ENCODE results near the gene TYROBP. TPM values are rescaled to one million over a fixed set of nuclear protein-coding genes. Genes with fewer than 3 reads are reported as not detected.

TYROBP gene
- total and polyA plus RNA-seq, 2 donors = 52.6 to 162 TPM

DNA sequence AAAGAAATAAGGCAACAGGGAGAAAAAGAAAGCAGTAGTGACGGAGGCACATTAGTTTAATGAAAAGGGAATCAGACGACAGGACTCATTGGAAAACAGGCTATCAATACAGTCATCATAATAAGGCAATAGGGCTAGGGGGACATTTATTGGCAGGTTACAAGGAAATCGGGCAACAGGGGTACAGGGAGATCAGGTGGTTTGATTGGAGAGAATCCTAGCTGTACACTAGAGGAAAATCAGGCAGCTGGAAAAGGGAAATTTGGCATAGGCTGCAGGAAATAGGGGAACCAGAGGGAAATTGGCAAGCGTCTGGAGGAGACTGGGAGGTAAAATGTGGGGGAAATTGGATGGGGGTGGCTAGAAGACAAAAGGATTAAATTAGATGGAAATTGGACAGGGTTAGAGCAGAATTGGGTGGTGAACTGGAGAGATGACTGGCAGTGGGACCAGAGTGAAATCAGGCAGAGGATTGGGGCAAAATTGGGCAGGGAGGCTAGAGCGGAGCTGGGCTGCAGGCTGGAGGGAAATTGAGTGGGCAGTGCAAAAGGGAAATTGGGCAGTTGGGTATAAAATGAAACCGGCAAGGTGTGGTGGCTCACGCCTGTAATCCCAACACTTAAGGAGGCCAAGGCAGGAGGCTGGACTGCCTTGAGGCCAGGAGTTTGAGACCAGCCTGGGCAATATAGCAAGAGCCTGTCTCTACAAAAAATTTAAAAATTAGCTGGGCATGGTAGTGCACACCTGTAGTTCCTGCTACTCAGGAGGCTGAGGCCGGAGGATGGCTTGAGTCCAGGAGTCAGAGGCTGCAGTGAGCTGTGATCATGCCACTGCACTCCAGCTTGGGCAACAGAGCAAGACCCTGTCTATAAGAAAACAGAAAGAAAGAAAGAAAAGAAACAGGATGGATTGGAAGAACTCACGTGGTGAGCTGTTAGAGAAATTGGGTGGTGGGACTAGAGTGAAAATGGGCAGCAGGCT, 35.5 kb upstream of the TYROBP start:
- H3K27ac ChIP-seq (ENCODE audit: low read depth in 1 of 2, low read length in 1 of 2) = no peak overlapping the region

DNA sequence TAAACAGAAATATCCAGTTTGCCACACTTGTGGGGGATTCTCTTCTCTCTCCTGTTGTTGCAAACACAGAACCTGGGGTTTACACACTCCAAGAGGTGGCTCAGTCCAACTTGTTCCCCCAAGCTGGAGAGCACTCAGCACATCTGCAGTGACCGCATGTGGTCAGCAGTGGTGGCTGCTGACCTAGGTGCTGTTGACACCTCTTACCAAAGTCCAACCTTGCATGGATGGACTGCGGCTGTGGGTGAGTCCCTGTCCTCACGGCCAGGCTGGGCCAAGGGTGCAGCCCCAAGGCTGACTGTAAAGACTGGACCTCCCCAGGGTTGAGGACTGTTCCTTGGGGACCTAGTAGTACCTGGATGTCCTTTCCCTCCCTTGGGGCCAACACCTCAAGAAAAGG, 34.1 kb upstream of the TYROBP start:
- Histone ChIP-seq H3K36me3 (ENCODE audit: control insufficient read depth in 2 of 2, insufficient read depth in 2 of 2, low read length in 1 of 2) (peaks cover 0 to 17% of the 10 kb centered on the region in 2 donors), H3K4me3 (ENCODE audit: low read length in 2 of 2) (no peak overlapping the region), H3K27me3 (ENCODE audit: control insufficient read depth in 2 of 2, insufficient read depth in 1 of 2, low read length in 1 of 2) (peaks cover 0 to 6% of the 10 kb centered on the region in 2 donors), H3K4me1 (ENCODE audit: control insufficient read depth in 2 of 2, insufficient read depth in 2 of 2, low read length in 2 of 2) (peaks cover 2 to 5% of the 10 kb centered on the region in 2 donors), H3K27ac (ENCODE audit: low read depth in 1 of 2, low read length in 1 of 2) (no peak overlapping the region), H3K9me3 (ENCODE audit: control insufficient read depth in 2 of 2, insufficient read depth in 1 of 2, low read length in 1 of 2) (peaks cover 0 to 2% of the 10 kb centered on the region in 2 donors)
- 97% methylated on average over 3 of the region's 3 CpGs for WGBS
- no peak for DNase-seq (ENCODE audit: low read depth in 6 of 9, low spot score in 9 of 9)

More for the DNA sequence above, 35.5 kb upstream of the TYROBP start:
- no peak for DNase-seq (ENCODE audit: low read depth in 6 of 9, low spot score in 9 of 9)
- Histone ChIP-seq H3K27me3 (ENCODE audit: control insufficient read depth in 2 of 2, insufficient read depth in 1 of 2, low read length in 1 of 2) (no peaks in the 10 kb centered on the region), H3K9me3 (ENCODE audit: control insufficient read depth in 2 of 2, insufficient read depth in 1 of 2, low read length in 1 of 2) (peaks cover 0 to 2% of the 10 kb centered on the region in 2 donors), H3K36me3 (ENCODE audit: control insufficient read depth in 2 of 2, insufficient read depth in 2 of 2, low read length in 1 of 2) (peaks cover 0 to 17% of the 10 kb centered on the region in 2 donors), H3K4me1 (ENCODE audit: control insufficient read depth in 2 of 2, insufficient read depth in 2 of 2, low read length in 2 of 2) (no peaks in the 10 kb centered on the region), H3K4me3 (ENCODE audit: low read length in 2 of 2) (no peak overlapping the region)
- 93% methylated on average over 9 of the region's 9 CpGs for WGBS

DNA sequence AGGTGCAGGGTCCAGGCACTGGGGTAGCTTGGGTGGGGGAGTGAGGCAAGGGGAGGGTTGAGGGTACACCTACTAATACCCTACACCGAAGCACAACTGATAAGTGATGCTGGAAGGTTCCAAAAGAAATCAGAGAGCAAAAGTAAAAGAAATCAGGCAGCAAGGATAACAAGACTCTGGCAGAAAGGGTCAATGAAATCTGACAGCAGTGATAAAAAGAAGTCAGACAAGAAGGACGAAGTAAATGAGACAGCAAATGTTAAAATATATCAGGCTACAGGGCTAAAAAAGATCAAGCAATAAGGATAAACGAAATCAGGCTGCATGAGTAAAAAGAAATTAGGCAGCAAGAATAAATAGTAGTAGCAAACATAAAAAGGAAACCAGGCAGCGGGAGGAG, 32.7 kb upstream of the TYROBP start:
- Histone ChIP-seq H3K4me1 (ENCODE audit: control insufficient read depth in 2 of 2, insufficient read depth in 2 of 2, low read length in 2 of 2) (peaks cover 10 to 16% of the 10 kb centered on the region in 2 donors), H3K27me3 (ENCODE audit: control insufficient read depth in 2 of 2, insufficient read depth in 1 of 2, low read length in 1 of 2) (peaks cover 0 to 17% of the 10 kb centered on the region in 2 donors), H3K9me3 (ENCODE audit: control insufficient read depth in 2 of 2, insufficient read depth in 1 of 2, low read length in 1 of 2) (peaks cover 0 to 2% of the 10 kb centered on the region in 2 donors), H3K27ac (ENCODE audit: low read depth in 1 of 2, low read length in 1 of 2) (no peak overlapping the region), H3K4me3 (ENCODE audit: low read length in 2 of 2) (no peak overlapping the region), H3K36me3 (ENCODE audit: control insufficient read depth in 2 of 2, insufficient read depth in 2 of 2, low read length in 1 of 2) (peaks cover 0 to 17% of the 10 kb centered on the region in 2 donors)
- 91% methylated on average over 4 of the region's 4 CpGs for WGBS
- no peak for DNase-seq (ENCODE audit: low read depth in 6 of 9, low spot score in 9 of 9)

DNA sequence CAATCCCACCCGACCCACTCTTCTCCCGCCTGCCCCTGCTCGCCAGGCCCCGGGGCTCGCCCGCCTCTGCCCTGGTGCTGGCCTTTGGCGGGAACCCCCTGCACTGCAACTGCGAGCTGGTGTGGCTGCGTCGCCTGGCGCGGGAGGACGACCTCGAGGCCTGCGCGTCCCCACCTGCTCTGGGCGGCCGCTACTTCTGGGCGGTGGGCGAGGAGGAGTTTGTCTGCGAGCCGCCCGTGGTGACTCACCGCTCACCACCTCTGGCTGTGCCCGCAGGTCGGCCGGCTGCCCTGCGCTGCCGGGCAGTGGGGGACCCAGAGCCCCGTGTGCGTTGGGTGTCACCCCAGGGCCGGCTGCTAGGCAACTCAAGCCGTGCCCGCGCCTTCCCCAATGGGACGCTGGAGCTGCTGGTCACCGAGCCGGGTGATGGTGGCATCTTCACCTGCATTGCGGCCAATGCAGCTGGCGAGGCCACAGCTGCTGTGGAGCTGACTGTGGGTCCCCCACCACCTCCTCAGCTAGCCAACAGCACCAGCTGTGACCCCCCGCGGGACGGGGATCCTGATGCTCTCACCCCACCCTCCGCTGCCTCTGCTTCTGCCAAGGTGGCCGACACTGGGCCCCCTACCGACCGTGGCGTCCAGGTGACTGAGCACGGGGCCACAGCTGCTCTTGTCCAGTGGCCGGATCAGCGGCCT, 32.1 kb upstream of the TYROBP start:
- no peak for DNase-seq (ENCODE audit: low read depth in 6 of 9, low spot score in 9 of 9)
- Histone ChIP-seq H3K4me1 (ENCODE audit: control insufficient read depth in 2 of 2, insufficient read depth in 2 of 2, low read length in 2 of 2) (peaks cover 13 to 20% of the 10 kb centered on the region in 2 donors), H3K36me3 (ENCODE audit: control insufficient read depth in 2 of 2, insufficient read depth in 2 of 2, low read length in 1 of 2) (peaks cover 0 to 17% of the 10 kb centered on the region in 2 donors), H3K4me3 (ENCODE audit: low read length in 2 of 2) (no peak overlapping the region), H3K9me3 (ENCODE audit: control insufficient read depth in 2 of 2, insufficient read depth in 1 of 2, low read length in 1 of 2) (peaks cover 0 to 2% of the 10 kb centered on the region in 2 donors), H3K27me3 (ENCODE audit: control insufficient read depth in 2 of 2, insufficient read depth in 1 of 2, low read length in 1 of 2) (peaks cover 0 to 23% of the 10 kb centered on the region in 2 donors), H3K27ac (ENCODE audit: low read depth in 1 of 2, low read length in 1 of 2) (no peak overlapping the region)
- 98% methylated on average over 51 of the region's 51 CpGs for WGBS

DNA sequence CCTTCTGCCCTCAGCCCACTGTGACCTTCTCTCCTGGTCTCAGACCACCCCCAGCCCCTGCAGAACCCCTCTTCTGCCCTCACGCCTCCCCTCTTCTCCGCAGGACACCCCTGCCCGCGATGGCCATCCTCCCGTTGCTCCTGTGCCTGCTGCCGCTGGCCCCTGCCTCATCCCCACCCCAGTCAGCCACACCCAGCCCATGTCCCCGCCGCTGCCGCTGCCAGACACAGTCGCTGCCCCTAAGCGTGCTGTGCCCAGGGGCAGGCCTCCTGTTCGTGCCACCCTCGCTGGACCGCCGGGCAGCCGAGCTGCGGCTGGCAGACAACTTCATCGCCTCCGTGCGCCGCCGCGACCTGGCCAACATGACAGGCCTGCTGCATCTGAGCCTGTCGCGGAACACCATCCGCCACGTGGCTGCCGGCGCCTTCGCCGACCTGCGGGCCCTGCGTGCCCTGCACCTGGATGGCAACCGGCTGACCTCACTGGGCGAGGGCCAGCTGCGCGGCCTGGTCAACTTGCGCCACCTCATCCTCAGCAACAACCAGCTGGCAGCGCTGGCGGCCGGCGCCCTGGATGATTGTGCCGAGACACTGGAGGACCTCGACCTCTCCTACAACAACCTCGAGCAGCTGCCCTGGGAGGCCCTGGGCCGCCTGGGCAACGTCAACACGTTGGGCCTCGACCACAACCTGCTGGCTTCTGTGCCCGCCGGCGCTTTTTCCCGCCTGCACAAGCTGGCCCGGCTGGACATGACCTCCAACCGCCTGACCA, 31.4 kb upstream of the TYROBP start:
- Histone ChIP-seq H3K4me3 (ENCODE audit: low read length in 2 of 2) (no peak overlapping the region), H3K27me3 (ENCODE audit: control insufficient read depth in 2 of 2, insufficient read depth in 1 of 2, low read length in 1 of 2) (peaks cover 0 to 30% of the 10 kb centered on the region in 2 donors), H3K9me3 (ENCODE audit: control insufficient read depth in 2 of 2, insufficient read depth in 1 of 2, low read length in 1 of 2) (peaks cover 0 to 2% of the 10 kb centered on the region in 2 donors), H3K36me3 (ENCODE audit: control insufficient read depth in 2 of 2, insufficient read depth in 2 of 2, low read length in 1 of 2) (peaks cover 0 to 14% of the 10 kb centered on the region in 2 donors), H3K4me1 (ENCODE audit: control insufficient read depth in 2 of 2, insufficient read depth in 2 of 2, low read length in 2 of 2) (peaks cover 13 to 20% of the 10 kb centered on the region in 2 donors), H3K27ac (ENCODE audit: low read depth in 1 of 2, low read length in 1 of 2) (no peak overlapping the region)
- 97% methylated on average over 55 of the region's 55 CpGs for WGBS
- DNase-seq (ENCODE audit: low read depth in 6 of 9, low spot score in 9 of 9) = no peak

DNA sequence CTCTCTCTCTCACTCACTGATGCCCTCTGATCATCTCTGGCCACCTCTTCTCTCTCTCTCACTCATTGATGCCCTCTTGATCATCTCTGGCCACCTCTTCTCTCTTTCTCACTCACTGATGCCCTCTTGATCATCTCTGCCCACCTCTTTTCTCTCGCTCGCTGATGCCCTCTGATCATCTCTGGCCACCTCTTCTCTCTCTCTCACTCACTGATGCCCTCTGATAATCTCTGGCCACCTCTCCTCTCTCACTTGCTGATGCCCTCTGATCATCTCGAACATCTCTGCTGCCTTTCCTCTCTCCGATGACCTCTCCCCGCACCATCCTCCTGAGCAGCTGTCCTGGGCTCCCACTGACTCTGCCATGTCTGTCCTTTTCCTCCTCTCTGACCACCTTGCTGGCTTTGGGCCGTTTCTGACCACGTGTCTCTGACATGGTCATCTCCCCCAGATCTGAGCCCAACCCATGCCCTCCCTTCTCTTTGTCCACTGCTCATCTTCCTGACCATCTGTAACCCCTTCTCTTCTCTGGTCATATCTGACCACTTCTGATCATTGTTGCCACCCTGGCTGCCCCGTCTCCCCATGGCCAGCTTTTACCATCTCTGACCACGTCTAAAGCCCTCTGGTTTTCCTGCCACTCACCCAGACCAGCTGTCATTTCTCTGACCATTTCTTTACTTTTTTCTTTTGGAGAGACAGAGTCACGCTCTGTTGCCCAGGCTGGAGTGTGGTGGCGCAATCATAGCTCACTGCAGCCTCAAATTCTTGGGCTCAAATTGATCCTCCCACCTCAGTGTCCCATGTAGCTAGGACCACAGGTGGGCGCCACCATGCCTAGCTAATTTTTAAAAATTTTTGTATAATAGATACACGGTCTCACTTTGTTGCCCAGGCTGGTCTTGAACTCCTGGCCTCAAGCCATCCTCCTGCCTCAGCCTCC, 30.5 kb upstream of the TYROBP start:
- peaks cover 0 to 12% of the 10 kb centered on the region in 2 donors for H3K36me3 ChIP-seq (ENCODE audit: control insufficient read depth in 2 of 2, insufficient read depth in 2 of 2, low read length in 1 of 2)
- H3K4me1 ChIP-seq (ENCODE audit: control insufficient read depth in 2 of 2, insufficient read depth in 2 of 2, low read length in 2 of 2) = peaks cover 13 to 20% of the 10 kb centered on the region in 2 donors
- 96% methylated on average over 13 of the region's 13 CpGs for WGBS
- no peak for DNase-seq (ENCODE audit: low read depth in 6 of 9, low spot score in 9 of 9)
- H3K27me3 ChIP-seq (ENCODE audit: control insufficient read depth in 2 of 2, insufficient read depth in 1 of 2, low read length in 1 of 2) = peaks cover 0 to 30% of the 10 kb centered on the region in 2 donors
- H3K27ac ChIP-seq (ENCODE audit: low read depth in 1 of 2, low read length in 1 of 2) = no peak overlapping the region
- no peak overlapping the region for H3K4me3 ChIP-seq (ENCODE audit: low read length in 2 of 2)
- peaks cover 0 to 2% of the 10 kb centered on the region in 2 donors for H3K9me3 ChIP-seq (ENCODE audit: control insufficient read depth in 2 of 2, insufficient read depth in 1 of 2, low read length in 1 of 2)

DNA sequence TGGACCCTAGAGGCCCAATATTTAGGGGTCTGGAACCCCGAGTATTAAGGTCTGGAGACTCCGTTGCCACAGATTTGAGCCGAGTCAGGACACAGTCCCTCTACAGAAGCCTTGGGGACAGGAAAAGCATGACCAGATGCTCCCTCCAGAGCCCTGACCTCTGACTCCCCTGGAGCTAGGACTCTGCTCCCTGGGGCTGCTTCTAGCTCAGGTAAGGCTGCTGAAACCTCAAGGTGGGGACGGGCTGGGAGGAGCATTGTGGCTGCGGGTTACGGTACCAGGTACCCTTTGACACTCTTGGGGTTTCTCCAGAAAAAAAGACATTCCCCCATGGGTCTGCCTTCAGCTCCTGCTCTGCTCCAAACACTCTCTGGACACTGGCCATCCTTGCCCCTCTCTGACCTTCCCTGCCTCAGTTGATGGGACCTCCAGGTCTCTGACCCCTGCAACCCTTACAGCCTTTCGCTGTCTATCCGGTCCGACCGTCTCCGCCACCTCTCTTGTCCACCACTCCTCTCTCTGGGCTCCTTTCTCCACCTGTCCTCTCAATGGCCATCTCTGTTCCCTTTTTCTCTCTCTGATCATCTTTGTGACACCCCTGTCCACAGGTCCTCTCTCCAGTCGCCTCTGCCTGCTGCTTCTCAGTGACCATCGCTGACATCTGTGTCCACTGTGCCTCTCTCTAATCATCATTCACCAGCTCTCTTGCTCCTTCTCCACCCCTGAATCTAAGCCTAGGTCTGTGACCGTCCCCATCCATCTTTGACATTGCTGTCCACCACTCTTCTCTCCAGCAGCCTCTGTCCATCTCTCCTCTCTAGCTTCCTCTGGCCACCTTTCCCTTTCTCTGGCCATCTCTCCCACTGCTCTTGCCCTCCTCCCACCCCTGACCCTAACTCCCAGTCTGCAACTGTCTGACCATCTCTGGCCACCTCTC, 29.5 kb upstream of the TYROBP start:
- peaks cover 0 to 12% of the 10 kb centered on the region in 2 donors for H3K36me3 ChIP-seq (ENCODE audit: control insufficient read depth in 2 of 2, insufficient read depth in 2 of 2, low read length in 1 of 2)
- no peak overlapping the region for H3K27ac ChIP-seq (ENCODE audit: low read depth in 1 of 2, low read length in 1 of 2)
- 88% methylated on average over 14 of the region's 14 CpGs for WGBS
- no peak for DNase-seq (ENCODE audit: low read depth in 6 of 9, low spot score in 9 of 9)
- peak overlapping the region in 1 of 2 donors; percentile 73 for H3K4me3 ChIP-seq (ENCODE audit: low read length in 2 of 2)
- peaks cover 0 to 30% of the 10 kb centered on the region in 2 donors for H3K27me3 ChIP-seq (ENCODE audit: control insufficient read depth in 2 of 2, insufficient read depth in 1 of 2, low read length in 1 of 2)
- peaks cover 0 to 2% of the 10 kb centered on the region in 2 donors for H3K9me3 ChIP-seq (ENCODE audit: control insufficient read depth in 2 of 2, insufficient read depth in 1 of 2, low read length in 1 of 2)
- peaks cover 13 to 20% of the 10 kb centered on the region in 2 donors for H3K4me1 ChIP-seq (ENCODE audit: control insufficient read depth in 2 of 2, insufficient read depth in 2 of 2, low read length in 2 of 2)
